NOMO-1 (cell line): Measurements from ENCODE around the gene CNTNAP5.
A peak's percentile ranks its signal among the peaks of the same experiment; 100 is the strongest.

Experiments used
- DNase-seq, 2 experiments: peaks; one replicate each; lab custom pipeline; 2025; ENCODE audit not compliant: unreplicated experiment in 2 of 2; lab: John Stamatoyannopoulos, UW

CNTNAP5 gene

DNA sequence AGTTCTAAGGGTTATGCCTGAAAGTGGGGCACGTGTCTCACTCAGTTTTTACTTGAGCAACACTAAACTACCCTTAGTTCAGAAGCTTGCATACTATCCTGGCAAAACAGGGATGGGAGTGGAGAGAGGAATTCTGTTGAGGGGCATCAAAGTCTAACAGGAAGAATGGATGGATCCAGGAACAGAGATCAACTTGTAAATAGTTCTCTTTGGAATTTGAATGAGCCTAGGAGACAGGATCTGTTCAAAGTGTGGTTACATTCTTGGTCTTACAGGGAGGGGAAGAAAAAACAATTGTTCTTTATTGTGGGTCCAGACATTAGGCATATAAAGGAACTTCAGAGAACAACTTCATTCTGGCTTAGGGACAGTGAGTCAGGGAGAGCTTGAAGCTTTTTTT is 560.2 kb downstream of the CNTNAP5 start:
- DNase-seq: no peak

DNA sequence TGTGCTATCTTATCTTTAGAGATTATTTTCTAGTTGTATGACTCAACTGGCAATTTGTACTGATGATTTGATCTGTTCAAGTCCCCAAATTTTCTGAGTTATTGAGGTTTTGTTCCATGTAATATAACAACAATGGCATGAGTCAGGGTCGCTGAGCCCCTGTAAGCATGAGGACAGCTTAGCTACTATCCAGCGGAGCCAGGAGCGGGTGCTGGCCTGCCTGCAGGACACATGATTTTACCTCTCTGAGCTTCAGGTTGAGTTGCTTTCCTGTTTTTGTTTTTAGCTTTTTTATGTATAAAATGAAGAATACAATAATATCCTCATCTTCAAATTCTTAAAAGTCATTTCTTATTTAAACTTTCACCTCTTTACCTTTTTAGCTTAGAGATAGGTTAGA is 561.1 kb downstream of the CNTNAP5 start:
- DNase-seq: no peak

- DNase-seq: no peak
These were observed 561.7 kb downstream of the CNTNAP5 start for GRCh38 chr2:124586835-124587234.

DNA sequence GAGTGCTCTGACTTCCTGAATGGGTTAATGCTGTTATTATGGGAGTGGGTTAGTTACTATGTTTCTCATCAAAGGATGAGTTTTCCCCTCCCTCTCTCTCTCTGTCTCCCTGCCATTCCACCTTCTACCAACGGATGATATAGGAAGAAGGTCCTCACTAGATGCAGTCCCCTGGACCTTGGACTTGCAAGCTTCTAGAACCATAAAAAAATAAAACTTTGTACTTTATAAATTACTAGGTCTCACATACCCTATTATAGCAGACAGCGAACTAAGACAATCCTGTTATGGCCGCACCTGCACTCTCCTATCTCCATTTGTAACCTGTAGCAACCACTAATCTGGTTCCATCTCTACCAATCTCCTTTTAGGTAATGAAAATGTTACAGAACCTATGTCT is 564.9 kb downstream of the CNTNAP5 start:
- DNase-seq: no peak

DNA sequence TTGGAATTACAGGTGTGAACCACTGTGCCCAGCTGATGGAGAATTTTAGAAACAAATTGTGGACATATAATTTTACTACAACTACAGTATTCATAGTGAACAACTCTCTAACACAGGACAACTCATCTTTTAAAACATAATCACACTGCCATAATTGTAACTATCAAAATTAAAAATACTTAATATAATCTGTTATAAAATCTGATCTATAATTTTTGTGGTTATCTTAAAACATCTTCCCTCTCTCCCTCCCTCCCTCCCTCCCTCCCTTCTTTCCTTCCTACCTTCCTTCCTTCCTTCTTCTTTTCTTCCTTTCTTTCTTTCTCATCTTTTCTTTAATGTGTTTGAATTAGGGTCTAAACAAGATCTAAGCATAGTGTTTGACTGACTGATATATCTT is 577.7 kb downstream of the CNTNAP5 start:
- DNase-seq: no peak

GRCh38 chr2:124604940-124605339 is 579.9 kb downstream of the CNTNAP5 start:
- no peak for DNase-seq

GRCh38 chr2:124607679-124608078 is 582.6 kb downstream of the CNTNAP5 start:
- DNase-seq: no peak

- DNase-seq: no peak
These were observed 584.6 kb downstream of the CNTNAP5 start for GRCh38 chr2:124609667-124610066.

- DNase-seq: no peak
These were observed 585.1 kb downstream of the CNTNAP5 start for GRCh38 chr2:124610141-124610540.

DNA sequence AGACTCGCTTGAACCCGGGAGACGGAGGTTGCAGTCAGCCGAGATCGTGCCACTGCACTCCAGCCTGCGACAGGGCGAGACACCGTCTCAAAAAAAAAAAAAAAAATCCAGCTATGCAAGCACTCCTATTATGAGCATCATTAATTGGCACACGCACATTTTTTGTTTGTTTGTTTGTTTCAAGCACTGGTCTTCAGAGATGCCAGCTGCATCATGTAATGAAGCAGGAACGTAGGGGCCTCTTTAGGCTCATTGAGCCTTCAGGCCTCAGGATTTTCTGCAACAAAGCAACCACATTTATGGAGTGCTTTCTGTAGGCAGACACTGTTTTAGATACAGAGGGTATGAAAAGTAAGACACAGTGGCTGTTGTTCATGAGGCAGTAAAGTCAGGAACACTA is 585.8 kb downstream of the CNTNAP5 start:
- no peak for DNase-seq

GRCh38 chr2:124623560-124623959 is 598.5 kb downstream of the CNTNAP5 start:
- no peak for DNase-seq

DNA sequence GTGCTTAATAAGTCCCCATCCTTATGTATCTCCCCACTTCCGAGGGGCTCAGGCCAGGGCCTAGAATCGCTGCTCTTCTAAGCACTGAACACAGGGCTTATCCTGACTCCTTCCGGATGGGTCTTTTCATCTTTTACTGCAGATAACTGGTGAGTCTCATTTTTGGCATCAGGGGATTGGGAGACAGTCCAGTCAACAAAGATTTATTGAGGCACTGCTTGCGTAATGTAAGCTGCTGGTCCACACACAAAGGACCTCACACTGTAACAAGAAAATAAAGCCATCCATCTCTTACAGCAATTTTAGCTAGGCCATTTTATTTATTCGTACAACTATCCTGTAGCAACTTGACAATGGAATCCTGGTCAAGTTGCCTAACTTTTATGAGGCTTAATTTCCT is 600.5 kb downstream of the CNTNAP5 start:
- DNase-seq: no peak

DNA sequence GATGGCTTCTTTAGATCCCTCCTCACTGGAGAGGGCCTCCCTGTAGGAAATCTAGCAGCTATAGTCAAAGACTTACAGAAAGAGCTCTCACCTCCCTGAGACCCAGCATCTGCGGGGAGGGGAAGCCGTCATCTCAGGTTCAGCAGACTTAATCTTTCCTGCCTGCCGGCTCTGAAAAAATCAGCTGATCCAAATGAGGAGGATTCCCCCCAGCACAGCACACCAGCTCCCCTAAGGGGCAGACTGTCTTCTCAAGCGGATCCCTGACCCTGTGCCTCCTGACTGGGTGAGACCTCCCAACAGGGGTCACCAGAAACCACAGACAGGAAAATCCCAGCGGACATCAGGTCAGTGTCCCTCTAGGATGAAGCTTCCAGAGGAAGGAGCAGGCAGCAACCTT is 601.9 kb downstream of the CNTNAP5 start:
- DNase-seq: no peak

GRCh38 chr2:124633812-124634211 is 608.7 kb downstream of the CNTNAP5 start:
- DNase-seq: no peak

DNA sequence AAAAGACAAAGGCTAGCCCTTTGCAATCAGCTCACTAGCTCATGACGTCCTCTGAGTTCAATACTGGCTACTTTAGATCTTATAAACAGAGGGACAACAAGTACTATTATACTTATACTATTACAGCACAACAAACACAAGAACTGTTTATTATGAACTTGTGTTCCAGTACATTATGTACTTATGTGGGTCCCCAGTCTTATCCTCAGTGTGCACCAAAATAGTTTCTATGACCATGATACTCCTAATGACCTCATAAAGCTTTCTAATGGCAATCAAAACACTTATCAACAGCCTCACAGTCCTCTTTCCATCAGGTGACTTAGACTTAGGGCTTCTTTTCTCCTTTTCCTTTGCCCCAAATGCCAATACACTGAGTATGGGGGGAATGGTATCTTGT is 614.4 kb downstream of the CNTNAP5 start:
- DNase-seq: no peak

- DNase-seq: no peak
These were observed 615.2 kb downstream of the CNTNAP5 start for GRCh38 chr2:124640221-124640750.

GRCh38 chr2:124646166-124646815 is 621.2 kb downstream of the CNTNAP5 start:
- peak in 1 of 2 experiments; percentile 17 for DNase-seq

DNA sequence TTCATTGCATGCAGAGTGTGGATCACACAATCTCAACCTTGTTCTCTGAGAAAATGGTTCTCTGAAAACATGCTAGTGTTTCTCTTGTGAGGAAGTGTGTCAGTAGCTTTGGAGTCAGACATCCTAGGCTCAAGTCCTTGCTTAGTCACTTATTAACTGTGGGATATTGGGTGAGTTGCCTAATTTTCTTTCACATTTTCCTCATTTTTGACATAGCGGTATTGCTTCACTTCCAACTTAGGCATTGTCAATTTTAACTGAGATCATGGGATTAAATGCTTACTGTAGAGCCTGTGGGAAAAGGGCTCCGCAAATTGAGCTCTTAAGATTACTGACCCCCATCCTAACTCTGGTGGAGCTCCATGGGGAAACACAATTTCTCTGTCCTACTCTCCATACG is 622.2 kb downstream of the CNTNAP5 start:
- DNase-seq: no peak

- DNase-seq: no peak
These were observed 622.6 kb downstream of the CNTNAP5 start for GRCh38 chr2:124647663-124648062.

DNA sequence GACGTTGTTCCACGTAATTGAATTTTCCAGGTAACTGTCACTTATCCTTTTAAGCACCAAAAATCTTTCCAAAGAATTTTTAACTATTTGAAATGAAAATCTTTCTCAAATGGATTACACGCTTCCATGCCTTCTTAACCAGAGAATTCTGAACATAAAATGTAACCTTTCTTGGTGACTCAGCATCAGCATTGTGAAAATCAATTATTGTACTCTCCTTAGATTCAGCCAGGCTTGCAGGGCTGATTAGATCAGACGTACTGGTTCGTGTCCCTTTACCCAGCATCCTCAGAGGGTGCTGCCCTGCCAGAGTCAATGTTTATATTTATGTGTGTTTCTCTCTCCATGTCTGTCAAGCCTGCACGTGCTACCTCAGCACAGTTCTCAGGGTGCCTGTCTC is 623.9 kb downstream of the CNTNAP5 start:
- DNase-seq: no peak

DNA sequence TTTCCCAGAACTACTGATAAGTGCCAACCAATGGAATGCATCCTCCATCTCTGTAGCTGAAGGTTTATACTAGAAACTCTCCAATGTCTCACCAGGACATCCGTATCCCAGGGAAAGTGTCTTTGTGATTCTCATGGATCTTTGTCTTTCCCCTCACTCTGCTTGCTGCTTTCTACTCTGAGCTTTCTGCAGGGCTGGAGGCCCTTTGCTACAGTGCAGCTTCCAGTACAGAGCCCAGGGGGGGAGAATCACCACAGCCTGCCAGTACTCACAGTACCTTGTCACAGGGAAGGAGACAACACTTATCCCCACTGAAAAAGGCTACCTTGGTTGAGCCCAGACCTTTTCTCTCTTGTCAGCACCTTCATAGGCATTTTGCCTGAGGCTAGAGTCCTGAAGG is 627.0 kb downstream of the CNTNAP5 start:
- DNase-seq: no peak

DNA sequence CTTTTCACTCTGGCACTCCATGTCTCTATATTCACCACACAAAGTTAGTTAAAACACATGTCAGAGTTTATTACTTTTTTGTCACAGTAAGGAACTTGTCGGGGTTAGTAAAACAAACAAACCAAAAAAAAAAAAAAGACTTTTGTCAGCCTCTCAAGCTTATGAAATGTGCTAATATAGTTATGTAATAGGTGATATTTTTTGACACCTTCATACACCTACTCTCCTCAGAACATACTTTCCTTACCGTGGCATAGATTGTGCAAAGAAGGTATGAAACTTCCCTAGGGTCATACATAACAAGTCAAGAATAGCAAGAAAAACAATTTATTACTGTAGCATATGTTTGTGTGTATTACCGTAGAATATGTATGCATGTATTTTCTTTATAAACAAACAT is 633.3 kb downstream of the CNTNAP5 start:
- DNase-seq: no peak

DNA sequence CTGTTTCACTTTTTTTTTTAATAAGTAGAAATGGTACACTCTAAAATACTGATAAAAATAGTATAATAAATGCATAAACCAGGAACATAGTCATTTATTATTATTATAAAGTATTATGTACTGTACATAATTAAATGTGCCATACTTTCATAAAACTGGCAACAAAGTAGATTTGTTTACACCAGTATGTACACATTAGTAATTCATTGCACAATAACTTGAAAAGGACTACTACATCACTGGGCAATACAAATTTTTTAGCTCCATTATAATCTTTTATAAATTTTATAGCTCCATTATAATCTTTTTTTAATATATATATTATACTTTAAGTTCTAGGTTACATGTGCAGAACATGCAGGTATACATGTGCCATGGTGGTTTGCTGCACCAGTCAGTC is 636.5 kb downstream of the CNTNAP5 start:
- DNase-seq: no peak
